BE2C (cell line): Measurements from ENCODE around the gene BTBD2.
"Not testable (repeated sequence)": the region's sequence is repeated elsewhere in the genome, so short reads cannot be mapped to it uniquely, and the experiment has no call there.

Experiments
- DNase-seq: peaks from one replicate; pipeline ENCODE4 v3.0.0-alpha.2; 2020
- H3K27me3 ChIP-seq: fragments of 250-450 bp; sonication (Bioruptor Pico); 2 replicates; pipeline ENCODE4 v1.5.1; 2020; ENCODE audit warnings: mild to moderate bottlenecking
- H3K36me3 ChIP-seq: fragments of 250-450 bp; sonication (Bioruptor Pico); 2 replicates; pipeline ENCODE4 v1.5.1; 2020; ENCODE audit warnings: mild to moderate bottlenecking
- H3K4me1 ChIP-seq: fragments of 250-450 bp; sonication (Bioruptor Pico); 2 replicates; pipeline ENCODE4 v1.5.1; 2020
- H3K4me3 ChIP-seq: 2 replicates; pipeline ENCODE4 v1.5.1; 2011; ENCODE audit warnings: low read depth, low read length
- H3K9me3 ChIP-seq: fragments of 250-450 bp; sonication (Bioruptor Pico); 2 replicates; pipeline ENCODE4 v1.5.1; 2020
- CTCF ChIP-seq: IDR thresholded peaks from 2 replicates; pipeline ENCODE4 v1.5.1; 2012; ENCODE audit warnings: mild to moderate bottlenecking, low read depth, low read length

BTBD2 gene

DNA sequence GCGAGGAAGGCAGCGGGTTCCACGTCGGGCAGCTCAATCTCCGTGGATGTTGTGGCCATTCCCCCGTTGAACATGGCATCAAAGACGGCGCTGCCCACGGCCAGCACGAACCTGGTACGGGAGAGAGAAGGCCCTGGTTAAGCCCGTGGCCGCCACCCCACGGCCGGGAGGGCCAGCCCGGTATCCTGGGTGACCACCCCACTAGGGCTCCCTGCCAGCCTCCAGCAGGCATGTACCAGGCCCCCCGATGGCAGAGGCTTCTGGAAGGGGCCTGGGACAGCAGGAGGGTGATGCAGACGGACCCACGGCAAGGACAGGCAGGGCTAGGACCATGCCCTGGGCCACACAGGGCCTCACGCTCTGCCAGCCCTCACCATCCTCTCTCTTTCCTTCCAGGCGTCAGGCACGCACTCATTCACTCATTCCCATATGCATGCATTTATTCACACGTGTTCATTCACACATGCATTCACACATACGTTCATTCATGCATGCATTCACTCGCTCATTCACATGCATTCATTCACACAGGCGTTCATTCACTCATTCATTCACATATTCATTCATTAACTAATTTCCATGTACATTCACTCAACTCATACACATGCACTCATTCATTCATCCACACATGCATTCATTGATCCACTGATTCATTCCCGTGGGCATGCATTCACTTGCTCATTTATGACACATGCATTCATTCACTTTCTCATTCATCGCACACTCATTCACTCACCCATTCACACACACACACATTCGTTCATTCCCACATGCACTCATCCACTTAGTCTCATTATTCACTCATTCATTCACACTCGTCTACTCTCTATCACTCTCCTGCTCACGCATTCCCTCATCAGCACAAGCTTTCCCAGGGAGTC lies 17.9 kb downstream of the BTBD2 start:
- Histone ChIP-seq H3K9me3 (no peaks in the 10 kb centered on the region), H3K4me3 (no peak overlapping the region), H3K36me3 (peaks cover 26% of the 10 kb centered on the region), H3K4me1 (no peaks in the 10 kb centered on the region), H3K27me3 (no peaks in the 10 kb centered on the region)
- TF ChIP-seq CTCF = no peak
- no peak for DNase-seq

DNA sequence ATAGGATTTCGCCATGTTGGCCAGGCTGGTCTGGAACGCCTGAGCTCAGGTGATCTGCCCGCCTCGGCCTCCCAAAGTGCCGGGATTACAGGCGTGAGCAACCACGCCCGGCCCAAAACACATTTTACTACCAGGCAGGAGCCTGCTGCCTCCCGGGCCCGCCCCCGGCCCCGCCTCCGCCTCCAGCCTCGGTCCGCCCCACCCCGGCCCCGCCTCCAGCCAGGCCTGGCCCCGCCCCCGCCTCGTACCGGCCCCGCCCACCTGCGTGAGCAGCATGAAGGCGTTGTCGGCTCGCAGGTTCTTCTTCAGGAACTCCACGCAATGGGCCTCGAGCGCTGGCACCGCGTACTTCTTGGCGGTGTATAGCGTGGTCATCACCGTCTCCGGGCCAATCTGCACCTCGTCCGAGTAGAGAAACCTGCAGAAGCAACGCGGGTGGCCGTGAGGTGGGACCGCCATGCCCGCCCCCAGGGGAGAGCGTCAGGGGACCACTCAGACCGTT lies 22.7 kb downstream of the BTBD2 start:
- DNase-seq = peak; percentile 67
- Histone ChIP-seq H3K36me3 (peaks cover 47% of the 10 kb centered on the region), H3K4me3 (no peak overlapping the region), H3K9me3 (no peaks in the 10 kb centered on the region), H3K4me1 (no peaks in the 10 kb centered on the region), H3K27me3 (no peaks in the 10 kb centered on the region)
- TF ChIP-seq CTCF = no peak

- Histone ChIP-seq H3K36me3 (peaks cover 54% of the 10 kb centered on the region), H3K4me1 (no peaks in the 10 kb centered on the region), H3K27me3 (no peaks in the 10 kb centered on the region), H3K4me3 (no peak overlapping the region), H3K9me3 (no peaks in the 10 kb centered on the region)
- DNase-seq = peak; percentile 8
- TF ChIP-seq CTCF = no peak
Observed at GRCh38 chr19:1991018-1991913, 24.2 kb downstream of the BTBD2 start.

GRCh38 chr19:1990230-1991017 lies 25.1 kb downstream of the BTBD2 start:
- Histone ChIP-seq H3K27me3 (no peaks in the 10 kb centered on the region), H3K36me3 (peaks cover 61% of the 10 kb centered on the region), H3K4me1 (no peaks in the 10 kb centered on the region), H3K4me3 (no peak overlapping the region), H3K9me3 (no peaks in the 10 kb centered on the region)
- no peak for TF ChIP-seq CTCF
- DNase-seq = no peak

DNA sequence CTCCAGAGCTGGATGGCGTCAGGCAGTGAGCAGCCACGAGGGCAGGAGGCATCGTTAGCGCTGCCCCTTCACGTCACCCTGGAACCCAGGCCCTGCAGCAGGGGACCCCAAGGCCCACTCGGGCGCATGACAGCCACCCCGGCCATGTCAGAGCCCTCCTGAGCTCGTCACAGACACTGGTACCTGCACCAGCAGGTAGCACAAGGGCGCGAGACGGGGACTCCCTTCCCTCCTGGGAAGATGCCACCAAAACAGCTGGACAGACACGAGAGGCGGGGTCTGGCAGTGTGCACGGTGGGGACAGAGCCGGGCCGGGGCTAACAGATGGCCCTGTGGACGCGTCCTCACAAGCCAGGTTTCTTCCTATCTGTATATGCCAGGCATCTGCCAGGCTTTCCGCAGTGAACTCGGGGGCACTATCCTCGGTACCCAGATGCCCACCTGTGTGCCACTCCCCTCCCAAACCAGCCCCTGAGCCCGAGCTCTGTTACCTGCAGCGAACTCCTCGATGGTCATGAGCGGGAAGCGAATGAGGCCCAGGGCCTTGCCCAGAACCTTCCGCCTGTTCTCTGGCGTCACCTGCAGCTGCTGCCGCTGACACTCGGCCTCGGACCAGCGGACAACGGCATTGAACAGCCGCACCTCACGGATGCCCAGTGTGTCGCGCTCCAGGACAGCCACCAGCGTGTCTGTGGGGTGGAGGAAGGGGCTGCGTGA lies 25.8 kb downstream of the BTBD2 start:
- DNase-seq = no peak
- Histone ChIP-seq H3K36me3 (peaks cover 65% of the 10 kb centered on the region), H3K9me3 (no peaks in the 10 kb centered on the region), H3K4me3 (no peak overlapping the region), H3K4me1 (no peaks in the 10 kb centered on the region), H3K27me3 (no peaks in the 10 kb centered on the region)
- TF ChIP-seq CTCF = no peak

DNA sequence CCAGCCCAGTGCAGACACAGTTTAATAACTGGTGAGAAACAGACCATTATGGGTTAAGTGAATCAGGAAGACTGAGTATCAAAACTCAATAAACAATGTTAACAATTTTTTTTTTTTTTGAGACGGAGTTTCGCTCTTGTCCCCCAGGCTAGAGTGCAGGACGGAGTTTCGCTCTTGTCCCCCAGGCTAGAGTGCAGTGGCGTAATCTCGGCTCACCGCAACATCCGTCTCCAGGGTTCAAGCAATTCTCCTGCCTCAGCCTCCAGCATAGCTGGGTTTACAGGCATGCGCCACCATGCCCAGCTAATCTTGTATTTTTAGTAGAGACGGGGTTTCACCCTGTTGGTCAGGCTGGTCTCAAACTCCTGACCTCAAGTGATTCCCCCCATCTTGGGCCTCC lies 27.1 kb downstream of the BTBD2 start:
- H3K9me3 ChIP-seq, H3K4me3 ChIP-seq, DNase-seq, H3K27me3 ChIP-seq, H3K4me1 ChIP-seq: not testable (repeated sequence)
- peaks cover 68% of the 10 kb centered on the region for H3K36me3 ChIP-seq
